Tibial nerve (tissue), 3 donors: ENCODE results near the gene SEC62.

Source experiments
- POLR2A ChIP-seq, 2 donors: fragments of 450-650 bp; IDR thresholded peaks; one replicate each; pipeline ENCODE4 v1.6.1; 2017; ENCODE audit warnings: antibody characterized with exemption in 2 of 2, mild to moderate bottlenecking in 2 of 2, moderate library complexity in 2 of 2
- TF ChIP-seq, protein P1 (sequence below), 5 experiments: fragments of 200-600 bp in 3 of 5; fragments of 450-650 bp in 2 of 5; sonication (generic) in 3 of 5; IDR thresholded peaks; one replicate each; pipeline ENCODE4 v1.5.1; 2016 to 2019; ENCODE audit warnings: antibody characterized with exemption in 5 of 5, mild to moderate bottlenecking in 3 of 5, moderate library complexity in 2 of 5

DNA sequence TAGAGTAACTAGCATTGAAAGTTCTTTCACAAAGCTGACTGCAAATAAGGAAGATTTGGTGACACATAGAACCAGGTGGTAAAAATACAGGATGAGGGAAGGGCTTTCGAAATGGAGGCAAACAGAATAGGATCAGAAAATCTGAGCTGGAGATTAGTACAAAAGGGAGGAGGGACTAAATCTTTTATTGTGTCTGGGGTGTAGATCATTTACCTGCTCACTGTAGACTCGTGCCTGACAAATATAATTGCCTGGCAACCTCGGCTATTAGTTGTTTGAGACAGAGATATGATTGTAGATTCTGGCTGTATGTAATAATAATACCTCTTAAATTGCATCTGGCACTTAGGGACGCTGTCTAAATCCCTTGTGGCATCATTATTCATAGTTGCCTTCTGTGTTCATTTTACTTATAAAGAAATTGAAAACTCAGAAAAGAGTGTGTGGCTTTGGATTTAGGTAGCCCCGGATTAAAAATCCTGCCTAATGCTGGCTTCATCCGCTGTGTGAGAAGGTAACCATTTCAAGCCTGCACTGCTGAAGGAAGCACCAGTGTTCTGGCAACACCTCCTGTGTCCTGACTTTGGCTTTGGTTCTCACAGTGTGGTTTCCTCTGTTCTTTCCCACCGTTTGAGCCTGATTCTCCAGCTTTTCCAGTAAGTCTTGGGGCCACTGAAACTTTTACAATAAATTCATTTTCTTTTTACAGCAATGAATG is 46.2 kb downstream of the SEC62 start:
- TF ChIP-seq, protein P1, sequence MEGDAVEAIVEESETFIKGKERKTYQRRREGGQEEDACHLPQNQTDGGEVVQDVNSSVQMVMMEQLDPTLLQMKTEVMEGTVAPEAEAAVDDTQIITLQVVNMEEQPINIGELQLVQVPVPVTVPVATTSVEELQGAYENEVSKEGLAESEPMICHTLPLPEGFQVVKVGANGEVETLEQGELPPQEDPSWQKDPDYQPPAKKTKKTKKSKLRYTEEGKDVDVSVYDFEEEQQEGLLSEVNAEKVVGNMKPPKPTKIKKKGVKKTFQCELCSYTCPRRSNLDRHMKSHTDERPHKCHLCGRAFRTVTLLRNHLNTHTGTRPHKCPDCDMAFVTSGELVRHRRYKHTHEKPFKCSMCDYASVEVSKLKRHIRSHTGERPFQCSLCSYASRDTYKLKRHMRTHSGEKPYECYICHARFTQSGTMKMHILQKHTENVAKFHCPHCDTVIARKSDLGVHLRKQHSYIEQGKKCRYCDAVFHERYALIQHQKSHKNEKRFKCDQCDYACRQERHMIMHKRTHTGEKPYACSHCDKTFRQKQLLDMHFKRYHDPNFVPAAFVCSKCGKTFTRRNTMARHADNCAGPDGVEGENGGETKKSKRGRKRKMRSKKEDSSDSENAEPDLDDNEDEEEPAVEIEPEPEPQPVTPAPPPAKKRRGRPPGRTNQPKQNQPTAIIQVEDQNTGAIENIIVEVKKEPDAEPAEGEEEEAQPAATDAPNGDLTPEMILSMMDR (IDR thresholded peaks at IDR 0.05), result no peak
- no peak for TF ChIP-seq POLR2A (IDR thresholded peaks at IDR 0.05)
